Measurements from ENCODE around the gene MYO15A. TPM values are rescaled to one million over a fixed set of nuclear protein-coding genes. Genes with fewer than 3 reads are reported as not detected.

MYO15A gene
- total RNA-seq, 1 donor from 2014 or later, result 3.3 TPM

- Histone ChIP-seq H3K4me3 (no peak overlapping the region), H3K27me3 (ENCODE audit: low read depth) (no peaks in the 10 kb centered on the region), H3K27ac (no peak overlapping the region), H3K9me3 (no peaks in the 10 kb centered on the region), H3K36me3 (peaks cover 4% of the 10 kb centered on the region), H3K4me1 (peaks cover 12% of the 10 kb centered on the region)
- DNase-seq (no peak), ATAC-seq (no peak)
- intact Hi-C loops (cut with DNase I), result no loop called here
- no peak for TF ChIP-seq CTCF (IDR thresholded peaks at IDR 0.05)
Observed at GRCh38 chr17:18227635-18228034, 119.1 kb downstream of the MYO15A start.

GRCh38 chr17:18228176-18228682, 119.7 kb downstream of the MYO15A start:
- intact Hi-C loops (cut with DNase I), result no loop called here
- no peak for TF ChIP-seq CTCF (IDR thresholded peaks at IDR 0.05)
- Histone ChIP-seq H3K27ac (no peak overlapping the region), H3K4me3 (no peak overlapping the region), H3K36me3 (peaks cover 7% of the 10 kb centered on the region), H3K27me3 (ENCODE audit: low read depth) (no peaks in the 10 kb centered on the region), H3K4me1 (peaks cover 12% of the 10 kb centered on the region), H3K9me3 (no peaks in the 10 kb centered on the region)
- DNase-seq, result no peak
- no peak for ATAC-seq

GRCh38 chr17:18229254-18229653, 120.7 kb downstream of the MYO15A start:
- H3K4me1 ChIP-seq, result peaks cover 12% of the 10 kb centered on the region
- no peak for TF ChIP-seq CTCF (IDR thresholded peaks at IDR 0.05)
- intact Hi-C loops (cut with DNase I), result no loop called here
- no peak overlapping the region for H3K4me3 ChIP-seq
- DNase-seq (no peak), ATAC-seq (no peak)
- peaks cover 17% of the 10 kb centered on the region for H3K36me3 ChIP-seq
- H3K27ac ChIP-seq, result no peak overlapping the region
- no peaks in the 10 kb centered on the region for H3K9me3 ChIP-seq
- no peaks in the 10 kb centered on the region for H3K27me3 ChIP-seq (ENCODE audit: low read depth)

Other genes starting within 250 kb of the MYO15A start
- 63.4 TPM for gene TOM1L2, start 136.4 kb upstream of the MYO15A start, total RNA-seq
- 13.4 TPM for gene DRC3, start 135.9 kb upstream of the MYO15A start, total RNA-seq
- gene ATPAF2, start 69.6 kb upstream of the MYO15A start, total RNA-seq, result 22.9 TPM
- 11.9 TPM for gene GID4, start 69.3 kb upstream of the MYO15A start, total RNA-seq
- 29.2 TPM for gene DRG2, start 20.8 kb upstream of the MYO15A start, total RNA-seq
- gene ALKBH5, start 75.1 kb downstream of the MYO15A start, total RNA-seq, result 100 TPM
- gene LLGL1, start 116.9 kb downstream of the MYO15A start, total RNA-seq, result 12.0 TPM
- 327 TPM for gene FLII, start 150.0 kb downstream of the MYO15A start, total RNA-seq
- gene MIEF2, start 151.9 kb downstream of the MYO15A start, total RNA-seq, result 9.5 TPM
- 31.2 TPM for gene TOP3A, start 206.2 kb downstream of the MYO15A start, total RNA-seq
- gene SMCR8, start 206.5 kb downstream of the MYO15A start, total RNA-seq, result 30.1 TPM

Measured in lower lobe of right lung (tissue), 2 donors.